SW 1271 (cell line): ENCODE measurements around the gene PRAMEF12.
A peak's percentile ranks its signal among the peaks of the same experiment; 100 is the strongest.
"Not testable (repeated sequence)": the region's sequence is repeated elsewhere in the genome, so short reads cannot be mapped to it uniquely, and the experiment has no call there.

Source experiments
- DNase-seq, 2 experiments: peaks; one replicate each; lab custom pipeline; 2025; lab: John Stamatoyannopoulos, UW

The PRAMEF12 gene

DNA sequence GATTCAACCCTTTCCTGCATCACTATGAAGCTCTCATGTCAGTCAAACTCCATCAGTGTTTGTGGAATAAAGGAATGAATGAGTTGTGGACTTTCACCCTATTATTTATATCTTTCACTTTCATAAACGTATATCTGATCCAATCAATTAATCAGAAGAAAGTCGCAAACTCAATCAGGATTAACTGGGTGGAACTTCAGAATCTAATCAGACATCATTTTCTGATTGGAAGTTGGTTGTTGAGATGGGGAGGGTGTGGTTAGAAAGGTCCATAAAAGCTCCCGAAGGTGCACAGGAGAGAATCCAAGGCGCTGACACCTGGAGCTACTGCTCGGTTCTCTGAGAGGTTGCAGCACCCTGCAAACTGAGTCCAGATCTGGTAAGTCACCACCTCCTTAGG is at the start of gene PRAMEF12:
Gene PRAMEF12 (plus strand): TSS at position 301 of the 400 bp plus-strand sequence. CDS start 1,130 bp downstream, outside the sequence.
- DNase-seq: no peak

DNA sequence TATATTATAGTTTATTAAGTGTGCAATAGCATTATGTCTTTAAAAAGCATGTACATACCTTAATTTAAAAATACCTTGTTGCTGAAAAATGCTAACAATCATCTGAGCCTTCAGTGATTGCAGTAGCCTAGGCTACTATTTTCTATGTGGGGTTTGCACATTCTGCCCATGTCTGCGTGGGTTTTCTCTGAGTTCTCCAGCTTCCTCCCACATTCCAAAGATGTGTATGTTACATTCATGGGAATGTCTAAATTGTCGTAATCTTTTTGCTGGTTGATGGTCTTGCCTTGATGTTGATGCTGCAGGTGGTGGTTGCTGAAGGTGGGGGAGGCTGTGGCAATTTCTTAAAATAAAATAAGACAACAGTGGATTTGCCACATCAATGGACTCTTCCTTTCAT is 45.1 kb upstream of the PRAMEF12 start:
- no peak for DNase-seq

DNA sequence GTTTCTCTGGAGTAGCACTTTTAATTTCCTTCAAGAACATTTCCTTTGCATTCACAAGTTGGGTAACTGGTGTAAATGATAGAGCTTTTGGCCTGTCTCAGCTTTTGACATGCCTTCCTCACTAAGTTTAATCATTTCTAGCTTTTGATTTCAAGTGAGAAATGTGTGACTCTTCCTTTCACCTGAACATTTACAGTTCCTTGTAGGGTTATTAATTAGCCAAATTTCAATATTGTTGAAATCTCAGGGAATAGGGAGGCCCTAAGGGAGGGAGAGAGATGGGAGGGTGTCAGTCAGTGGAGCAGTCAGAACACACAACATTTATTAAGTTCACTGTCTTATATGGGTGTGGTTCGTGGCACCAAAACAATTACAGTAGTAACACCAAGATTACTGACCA is 43.4 kb upstream of the PRAMEF12 start:
- no peak for DNase-seq

DNA sequence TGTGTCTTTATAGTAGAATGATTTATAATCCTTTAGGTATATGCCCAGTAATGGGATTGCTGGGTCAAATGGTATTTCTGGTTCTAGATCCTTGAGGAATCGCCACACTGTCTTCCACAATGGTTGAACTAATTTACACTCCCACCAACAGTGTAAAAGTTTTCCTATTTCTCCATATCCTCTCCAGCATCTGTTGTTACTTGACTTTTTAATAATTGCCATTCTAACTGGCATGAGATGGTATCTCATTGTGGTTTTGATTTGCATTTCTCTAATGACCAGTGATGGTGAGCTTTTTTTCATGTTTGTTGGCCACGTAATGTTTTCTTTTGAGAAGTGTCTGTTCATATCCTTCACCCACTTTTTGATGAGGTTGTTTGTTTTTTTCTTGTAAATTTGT is 42.5 kb upstream of the PRAMEF12 start:
- not testable (repeated sequence) for DNase-seq

DNA sequence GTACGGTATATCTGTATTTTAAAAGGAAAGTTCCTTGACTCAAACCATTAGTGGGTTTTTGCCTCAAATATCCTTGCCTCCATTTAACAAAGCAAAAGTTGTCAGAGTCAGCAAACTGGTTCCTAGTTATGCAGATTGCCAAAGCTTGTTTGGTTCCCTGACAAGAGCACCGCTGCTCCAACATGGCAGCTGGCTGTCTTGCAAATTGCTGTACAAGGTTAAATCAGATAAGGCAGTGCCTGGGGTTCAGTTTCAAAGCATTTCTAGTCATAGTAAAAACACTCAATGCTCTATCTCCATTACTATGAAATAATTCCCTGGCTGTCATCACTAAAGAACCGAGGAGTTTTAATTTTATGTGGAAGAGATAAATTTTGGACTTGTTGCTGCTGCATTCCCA is 38.9 kb upstream of the PRAMEF12 start:
- no peak for DNase-seq

DNA sequence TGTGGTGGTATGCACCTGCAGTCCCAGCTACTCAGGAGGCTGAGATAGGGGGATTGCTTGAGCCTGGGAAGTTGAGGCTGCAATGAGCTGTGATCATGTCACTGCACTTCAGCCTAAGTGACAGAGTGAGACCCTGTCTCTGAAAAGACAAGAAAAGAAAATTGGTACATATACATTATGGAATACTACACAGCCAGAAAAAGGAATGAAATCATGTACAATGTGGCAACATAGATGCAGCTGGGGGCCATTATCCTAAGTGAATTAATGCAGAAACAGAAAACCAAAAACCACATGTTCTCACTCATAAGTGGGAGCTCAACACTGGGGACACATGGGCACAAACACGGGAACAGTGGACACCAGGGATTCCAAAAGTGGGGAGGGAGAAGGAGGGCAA is 34.6 kb upstream of the PRAMEF12 start:
- no peak for DNase-seq

DNA sequence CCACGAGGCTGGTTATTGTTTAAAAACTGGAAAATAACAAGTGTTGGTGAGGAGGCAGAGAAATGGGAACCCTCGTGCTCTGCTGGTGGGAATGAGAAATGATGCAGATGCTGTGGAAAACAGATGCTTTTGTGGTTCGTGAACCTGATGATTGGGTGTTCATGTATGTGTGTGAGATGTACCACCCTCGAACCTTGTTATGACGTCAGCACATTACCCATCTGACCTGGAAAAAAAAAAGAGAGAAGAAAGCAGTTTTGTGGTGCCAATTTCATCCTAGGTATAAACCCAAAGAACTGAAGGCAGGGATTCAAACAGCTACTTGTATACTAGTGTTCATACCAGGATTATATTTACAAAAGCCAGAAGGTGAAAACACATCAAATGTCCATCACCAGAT is 33.9 kb upstream of the PRAMEF12 start:
- DNase-seq: no peak

DNA sequence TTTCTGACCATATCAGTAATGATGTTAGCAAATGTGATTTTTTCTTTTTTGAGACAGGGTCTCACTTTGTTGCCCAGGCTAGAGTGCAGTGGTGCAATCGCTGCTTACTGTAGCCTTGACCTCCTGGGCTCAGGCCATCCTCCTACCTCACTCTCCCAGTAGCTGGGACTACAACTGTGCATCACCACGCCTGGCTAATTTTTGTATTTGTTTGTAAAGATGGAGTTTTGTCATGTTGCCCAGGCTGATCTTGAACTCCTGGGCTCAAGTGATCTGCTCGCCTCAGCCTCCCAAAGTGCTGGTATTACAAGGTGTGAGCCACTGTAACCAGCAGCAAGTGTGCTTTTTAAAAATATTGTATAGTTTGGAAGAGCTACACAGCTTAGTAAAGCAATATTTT is 31.6 kb upstream of the PRAMEF12 start:
- no peak for DNase-seq

DNA sequence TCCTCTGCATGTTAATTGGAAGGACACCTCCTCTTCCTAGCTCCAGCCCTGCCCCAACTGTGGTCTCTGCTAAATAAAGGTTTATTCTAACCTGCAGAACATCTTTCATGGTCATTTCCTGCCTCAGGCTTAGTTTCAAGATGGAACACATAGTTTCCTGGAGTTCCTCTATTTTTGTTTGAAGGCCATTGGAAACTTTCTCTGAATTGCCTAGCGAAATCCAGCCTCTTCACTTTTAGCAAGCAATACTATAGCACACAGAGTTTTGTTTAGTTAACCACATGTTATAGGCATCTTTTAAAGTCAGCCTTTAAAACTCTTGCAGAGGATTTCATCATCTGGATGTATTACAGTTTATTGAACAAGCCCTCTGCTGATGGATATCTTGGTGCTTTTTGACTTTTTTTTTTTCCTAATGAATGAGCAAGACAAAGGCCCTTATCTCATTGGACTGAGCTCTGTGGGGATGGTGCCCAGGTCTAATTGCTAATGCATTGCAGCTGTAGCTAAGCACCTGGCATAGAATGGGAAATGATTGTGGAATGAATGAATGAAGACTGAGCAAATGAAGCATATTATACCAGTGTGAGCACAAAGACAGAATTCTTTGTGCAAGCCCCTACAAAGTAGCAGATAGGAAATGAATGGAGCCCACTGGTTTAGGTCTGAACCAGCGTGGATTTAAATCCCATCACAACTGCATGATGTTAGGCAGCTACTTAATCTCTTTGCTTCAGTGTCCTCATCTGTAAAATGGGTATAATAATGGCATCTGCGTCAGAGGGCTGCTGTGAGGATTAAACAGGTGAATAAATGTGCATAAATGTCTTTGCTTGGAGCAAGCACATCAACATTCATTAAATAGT is 28.2 kb upstream of the PRAMEF12 start:
- DNase-seq: no peak

DNA sequence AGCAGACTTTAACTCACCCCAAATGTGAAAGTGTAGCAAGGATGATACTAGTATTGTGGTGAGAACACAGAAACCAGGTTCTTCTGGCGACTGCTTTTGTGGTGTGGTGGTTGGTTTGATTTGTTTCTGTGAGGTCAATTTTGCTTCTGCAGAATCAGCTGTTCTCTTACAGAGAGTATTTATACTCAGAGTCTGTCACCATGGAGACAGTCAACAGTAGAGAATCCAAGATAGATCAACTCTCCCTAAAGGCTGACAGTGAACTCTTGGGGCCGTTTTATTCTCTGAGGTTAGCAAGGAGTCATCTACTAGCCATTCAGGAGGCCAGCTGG is 27.6 kb upstream of the PRAMEF12 start, which contains the start of gene CFAP107:
Gene CFAP107 (plus strand): TSS at position 209 of the 332 bp plus-strand sequence. CDS start 231 bp downstream, outside the sequence.
- DNase-seq: peak in 1 of 2 experiments; percentile 2

DNA sequence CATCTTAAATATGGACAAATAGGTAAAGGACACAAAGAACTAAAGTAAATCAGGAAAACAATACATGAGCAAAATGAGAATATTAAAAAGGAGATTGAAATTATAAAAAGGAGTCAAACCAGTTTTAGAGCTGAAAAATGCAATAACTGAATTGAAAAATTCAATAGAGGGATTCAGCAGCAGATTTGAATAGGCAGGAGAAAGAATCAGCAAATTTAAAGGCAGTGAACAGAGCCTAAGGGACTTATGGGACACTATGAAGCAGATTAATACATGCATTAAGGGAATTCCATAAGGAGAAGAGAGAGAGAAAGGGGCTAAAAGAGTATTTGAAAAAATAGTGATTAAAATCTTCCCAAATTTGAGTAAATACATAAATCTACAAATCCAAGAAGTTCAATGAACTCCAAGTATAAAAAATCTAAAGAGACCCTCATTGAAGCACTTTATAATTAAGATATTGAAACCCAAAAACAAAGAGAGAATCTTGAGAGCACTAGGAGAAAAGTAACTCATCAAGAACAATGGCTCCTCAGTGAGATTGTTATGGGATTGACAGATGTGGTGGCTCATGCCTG is 24.7 kb upstream of the PRAMEF12 start:
- no peak for DNase-seq

DNA sequence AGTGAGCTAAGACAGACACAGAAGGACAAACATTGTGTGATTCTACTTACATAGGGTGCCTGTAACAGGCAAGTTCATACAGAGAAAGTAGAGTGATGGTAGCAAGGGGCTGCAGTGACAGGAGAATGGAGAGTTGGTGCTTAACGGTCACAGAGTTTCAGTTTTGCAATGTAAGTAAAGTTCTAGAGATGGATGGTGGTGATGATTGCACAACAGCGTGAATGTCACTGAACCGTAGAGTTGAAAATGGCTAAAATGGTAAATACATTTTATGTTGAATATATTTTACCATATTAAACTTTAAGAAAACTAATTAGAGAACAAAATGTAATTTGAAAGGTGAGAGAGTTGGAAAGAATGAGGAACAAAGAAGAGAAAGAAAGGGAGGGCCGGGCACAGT is 18.8 kb upstream of the PRAMEF12 start:
- no peak for DNase-seq

DNA sequence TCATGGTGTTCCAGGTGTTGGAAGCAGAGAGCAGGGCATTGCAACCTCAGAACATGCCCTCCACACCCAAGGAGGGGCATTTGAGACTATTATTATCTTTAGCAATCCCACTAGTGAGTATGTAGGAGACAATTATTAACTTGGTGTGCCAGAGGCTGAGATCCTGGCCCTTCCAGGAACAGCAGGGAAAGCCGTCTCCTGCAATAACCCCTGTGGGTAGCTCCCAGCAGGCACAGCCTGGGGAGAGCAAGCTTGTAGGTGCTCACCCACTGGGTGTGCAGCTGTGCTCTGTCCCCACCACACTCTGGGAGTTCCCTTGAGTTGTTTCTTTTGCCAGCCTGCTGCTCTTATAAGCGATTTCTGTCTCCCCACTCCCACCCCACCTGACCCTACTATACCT is 17.3 kb upstream of the PRAMEF12 start:
- DNase-seq: no peak

DNA sequence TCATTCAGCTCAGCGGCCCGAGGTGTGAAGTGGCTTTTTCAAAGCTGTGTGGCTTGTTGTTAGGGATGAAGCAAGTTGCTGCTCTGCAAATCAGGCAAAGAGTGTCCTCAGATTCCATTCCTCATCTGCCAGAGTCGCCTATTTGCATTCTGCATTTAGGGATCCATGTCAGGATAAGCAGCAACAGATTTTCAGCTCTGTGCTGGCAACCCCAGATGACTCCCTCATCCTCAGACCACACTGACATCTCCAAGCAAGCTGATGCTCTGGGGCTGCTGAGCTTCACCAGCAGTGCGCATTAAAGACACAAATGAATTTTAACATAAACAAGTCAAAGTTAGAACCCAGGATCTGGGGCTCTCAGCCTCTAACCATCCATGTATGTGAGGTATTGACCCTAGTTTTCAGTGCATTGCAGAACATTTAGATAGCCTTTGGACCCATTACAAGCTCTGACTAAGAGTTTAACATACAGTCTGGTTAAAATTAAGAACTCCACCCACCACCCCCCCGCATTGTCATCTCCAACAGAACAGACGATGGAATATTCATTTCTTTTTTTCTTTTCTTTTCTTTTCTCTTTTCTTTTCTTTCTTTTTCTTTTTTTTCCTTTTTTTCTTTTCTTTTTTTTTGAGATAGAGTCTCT is 16.6 kb upstream of the PRAMEF12 start:
- no peak for DNase-seq

DNA sequence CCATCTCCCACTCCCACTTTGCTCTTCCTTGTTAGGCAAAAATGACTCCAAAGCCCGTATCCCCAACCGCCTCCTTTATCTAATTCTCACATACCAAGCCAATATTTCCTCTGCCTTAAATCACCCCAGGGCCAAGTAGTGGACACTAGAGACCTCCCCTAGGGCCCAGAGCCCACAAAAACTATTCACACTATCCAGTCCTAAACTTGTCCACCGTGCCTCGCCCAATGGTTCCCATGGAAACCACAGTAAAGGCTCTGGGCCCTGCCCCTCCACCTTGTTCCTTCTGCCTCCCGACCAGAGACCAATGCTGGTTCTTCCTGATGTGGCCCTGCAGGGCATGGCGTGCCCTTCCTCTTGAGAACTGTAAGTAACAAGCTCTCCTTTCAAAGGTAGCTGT is 15.7 kb upstream of the PRAMEF12 start:
- no peak for DNase-seq

DNA sequence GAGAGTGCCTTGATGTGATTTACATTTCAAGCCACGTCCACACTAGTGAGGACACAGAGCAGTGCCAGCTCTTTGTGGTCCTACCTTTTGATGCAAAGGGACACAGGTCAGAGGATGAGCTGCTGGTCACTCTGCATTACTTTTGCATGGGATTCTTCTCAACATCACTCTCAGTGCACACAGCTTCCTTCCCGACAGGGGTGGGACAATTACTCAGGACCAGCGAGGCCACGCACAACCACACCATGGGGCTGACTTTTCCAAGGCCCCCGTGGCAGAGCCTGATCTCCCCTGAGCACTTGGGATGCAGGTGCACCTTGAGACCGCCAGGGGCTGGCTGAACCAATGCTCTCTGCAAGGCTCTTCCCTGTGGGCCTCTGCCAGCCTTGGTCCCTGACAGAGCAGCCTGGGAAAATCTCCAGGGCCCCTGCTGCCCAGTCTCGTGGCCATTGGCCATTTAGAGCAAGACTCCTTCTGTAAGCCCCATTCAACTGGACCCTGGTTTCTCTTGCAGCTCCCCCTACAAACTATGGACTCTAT is 13.2 kb upstream of the PRAMEF12 start:
- no peak for DNase-seq

DNA sequence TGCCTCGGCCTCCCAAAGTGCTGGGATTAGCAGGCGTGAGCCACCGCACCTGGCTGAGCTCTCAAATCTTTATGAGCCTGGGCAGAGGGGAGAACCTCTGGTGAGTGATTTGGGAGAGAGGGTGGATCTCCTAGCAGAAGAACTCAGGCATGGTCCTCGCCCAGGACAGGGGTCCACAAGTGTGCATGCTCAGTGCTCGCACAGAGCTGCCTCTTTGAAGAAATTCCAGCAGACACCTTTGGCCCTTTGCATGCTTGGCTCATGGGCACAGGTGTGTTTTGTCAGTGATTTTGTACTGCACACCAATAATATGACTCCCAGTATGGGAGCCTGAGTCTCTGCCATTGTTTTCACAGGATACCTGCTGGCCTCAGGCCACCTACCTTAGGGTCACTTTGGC is 11.8 kb upstream of the PRAMEF12 start:
- DNase-seq: no peak

DNA sequence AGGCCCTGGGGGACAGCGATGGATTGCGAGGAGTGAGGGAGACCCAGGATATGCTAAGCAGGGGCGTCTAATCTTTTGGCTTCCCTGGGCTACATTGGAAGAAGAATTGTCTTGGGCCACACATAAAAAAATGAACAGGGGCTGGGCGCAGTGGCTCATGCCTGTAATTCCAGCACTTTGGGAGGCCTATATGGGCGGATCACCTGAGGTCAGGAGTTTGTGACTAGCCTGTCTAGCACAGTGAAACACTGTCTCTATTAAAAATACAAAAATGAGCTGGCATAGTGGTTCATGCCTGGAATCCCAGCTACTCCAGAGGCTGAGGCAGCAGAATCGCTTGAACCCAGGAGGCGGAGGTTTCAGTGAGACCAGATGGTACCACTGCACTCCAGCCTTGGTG is 10.8 kb upstream of the PRAMEF12 start:
- DNase-seq: no peak

DNA sequence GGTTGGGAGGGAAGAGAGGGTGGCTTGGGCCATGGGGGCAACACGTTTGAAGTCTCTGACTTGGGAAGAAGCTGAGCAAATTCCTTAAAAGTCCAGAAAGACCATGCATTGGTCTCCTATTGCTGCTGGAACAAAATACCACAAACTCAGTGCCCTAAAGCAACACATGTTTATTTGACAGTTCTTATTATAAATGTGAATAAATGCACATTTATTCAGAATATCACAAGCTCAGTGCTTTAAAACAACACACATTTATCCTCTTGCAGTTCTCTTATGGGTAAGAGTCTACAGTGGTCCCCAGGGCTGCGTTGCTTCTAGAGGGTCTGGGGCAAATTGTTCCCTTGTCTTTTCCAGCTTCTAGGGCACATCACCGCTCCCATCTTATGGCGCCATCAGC is 10.1 kb upstream of the PRAMEF12 start:
- no peak for DNase-seq

DNA sequence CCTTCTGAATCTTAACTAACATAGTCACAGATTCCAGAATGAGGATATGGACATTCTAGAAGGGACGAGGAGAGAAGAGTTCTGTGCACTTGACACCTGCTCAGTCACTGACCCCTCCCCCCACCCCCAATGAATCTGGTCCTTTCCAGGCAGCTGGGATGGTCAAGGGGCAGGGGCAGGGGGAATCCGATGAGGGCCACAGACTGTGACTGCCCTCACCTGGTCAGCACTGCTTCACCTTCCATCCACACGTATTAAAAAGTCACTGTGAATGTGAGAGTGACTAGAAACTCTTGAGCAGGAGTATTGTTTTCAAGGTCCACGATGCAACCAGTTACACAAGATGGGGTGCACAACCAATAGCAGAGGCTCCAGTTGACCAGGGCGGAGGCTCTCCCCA is 9.5 kb upstream of the PRAMEF12 start:
- DNase-seq: no peak

DNA sequence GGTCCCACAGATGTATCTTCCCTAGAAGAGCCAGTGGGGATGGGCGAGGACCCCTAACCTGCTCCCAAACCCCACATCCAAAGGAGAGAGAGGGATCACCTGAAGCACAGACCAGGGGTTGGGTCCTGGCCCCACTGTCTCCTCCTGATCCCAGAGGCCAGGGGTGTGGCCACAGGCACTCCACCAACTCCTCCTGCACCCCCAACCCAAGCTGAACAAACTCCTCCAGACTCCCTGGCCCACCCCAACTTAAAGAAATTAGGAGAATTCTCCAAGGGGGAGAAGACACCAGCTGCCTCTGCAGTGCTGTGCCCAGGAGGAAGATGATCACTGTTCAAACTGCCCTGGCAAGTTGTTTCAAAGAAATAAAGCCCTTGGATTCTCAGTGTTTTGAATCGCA is 4.5 kb upstream of the PRAMEF12 start:
- no peak for DNase-seq

DNA sequence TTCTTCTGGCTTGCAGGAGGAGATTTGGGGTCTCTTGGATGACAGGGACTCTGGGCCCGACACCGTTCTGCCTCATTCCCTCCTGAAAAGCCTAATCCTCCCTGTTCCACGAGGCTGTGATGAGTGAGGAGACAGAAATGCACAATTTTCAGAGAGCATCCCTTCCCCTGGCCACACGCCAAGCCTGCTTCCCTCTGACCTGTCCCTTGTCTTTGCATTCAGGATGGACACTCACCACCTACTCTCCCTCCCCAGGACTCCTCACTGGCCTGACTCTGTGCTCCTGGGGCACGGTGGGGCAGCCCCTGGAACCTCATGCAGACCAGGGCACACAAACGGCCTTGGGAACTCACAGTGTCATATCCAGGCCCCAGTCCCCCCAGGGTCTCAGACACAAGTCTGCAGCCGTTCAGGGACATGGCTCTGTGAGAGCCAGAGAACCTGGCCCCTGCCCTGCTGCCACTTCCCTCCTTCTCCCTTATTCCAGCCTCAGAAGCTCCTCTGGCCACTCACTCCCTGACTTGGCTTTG is 3.5 kb upstream of the PRAMEF12 start:
- DNase-seq: no peak

DNA sequence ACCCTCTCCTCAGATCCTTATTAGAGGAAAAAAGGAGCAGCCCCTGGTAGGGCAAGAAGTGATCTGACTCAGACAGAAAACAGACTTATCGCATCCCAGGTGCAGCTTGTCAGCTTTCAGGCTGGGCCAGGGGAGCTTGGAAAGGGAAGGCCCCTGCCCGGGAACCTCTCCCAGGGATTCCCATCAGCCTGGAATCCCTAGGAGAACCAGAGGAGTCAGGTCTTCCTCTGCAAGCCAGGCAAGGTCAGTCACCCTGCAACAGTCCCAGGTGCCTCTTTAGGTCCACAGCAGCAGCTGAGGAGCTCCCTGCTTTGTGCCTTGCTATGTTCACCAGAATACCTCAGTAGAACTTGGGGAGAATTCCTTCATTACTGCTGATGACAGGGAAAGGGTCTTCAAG is 2.9 kb upstream of the PRAMEF12 start:
- no peak for DNase-seq
